GM23338 (cell line): ENCODE measurements around the gene WSCD2. TPM values are rescaled to one million over a fixed set of nuclear protein-coding genes. Genes with fewer than 3 reads are reported as not detected.

Experiments used
- ATAC-seq: fragments of 200-7000 bp; cut with Tn5 transposase; 3 replicates; pipeline ENCODE4 v1.9.1; 2020
- DNase-seq: peaks from one replicate; pipeline ENCODE4 v3.0.0-alpha.2; 2015; ENCODE audit warnings: low spot score
- H2AFZ ChIP-seq: fragments of 200-600 bp; sonication (generic); 2 replicates; pipeline ENCODE4 v1.8.0; 2016; ENCODE audit warnings: antibody characterized with exemption, mild to moderate bottlenecking, moderate library complexity
- H3F3A ChIP-seq: fragments of 200-600 bp; sonication (generic); replicated peaks from 2 replicates; pipeline ENCODE4 v1.8.0; 2017; ENCODE audit warnings: antibody characterized with exemption, mixed run types, low read depth
- H3K27ac ChIP-seq: fragments of 200-600 bp; sonication (generic); 2 replicates; pipeline ENCODE4 v1.6.1; 2016; ENCODE audit warnings: low read depth
- H3K27me3 ChIP-seq: fragments of 200-600 bp; sonication (generic); 2 replicates; pipeline ENCODE4 v1.8.0; 2016; ENCODE audit warnings: mild to moderate bottlenecking, mixed run types, moderate library complexity; ENCODE audit not compliant: insufficient read depth
- H3K36me3 ChIP-seq: fragments of 200-600 bp; sonication (generic); 2 replicates; pipeline ENCODE4 v1.8.0; 2016; ENCODE audit warnings: mild to moderate bottlenecking; ENCODE audit not compliant: insufficient read depth
- H3K4me1 ChIP-seq: fragments of 200-600 bp; sonication (generic); 2 replicates; pipeline ENCODE4 v1.8.0; 2016; ENCODE audit warnings: mild to moderate bottlenecking, moderate library complexity; ENCODE audit not compliant: insufficient read depth
- H3K4me2 ChIP-seq: fragments of 200-600 bp; sonication (generic); 2 replicates; pipeline ENCODE4 v1.7.1; 2017; ENCODE audit warnings: mixed run types
- H3K4me3 ChIP-seq: fragments of 200-600 bp; sonication (generic); 2 replicates; pipeline ENCODE4 v1.6.1; 2016; ENCODE audit warnings: mixed run types
- H3K79me2 ChIP-seq: fragments of 200-600 bp; sonication (generic); replicated peaks from 2 replicates; pipeline ENCODE4 v1.8.0; 2017; ENCODE audit warnings: mild to moderate bottlenecking; ENCODE audit not compliant: insufficient read depth
- H3K9me2 ChIP-seq: fragments of 200-600 bp; sonication (generic); 2 replicates; pipeline ENCODE4 v1.8.0; 2017; ENCODE audit not compliant: insufficient read depth
- H4K20me1 ChIP-seq: fragments of 200-600 bp; sonication (generic); replicated peaks from 2 replicates; pipeline ENCODE4 v1.8.0; 2017; ENCODE audit warnings: mild to moderate bottlenecking; ENCODE audit not compliant: insufficient read depth
- H3K27ac Mint-ChIP-seq: 2 replicates; pipeline ENCODE4 v1.8.0; 2020; ENCODE audit warnings: inconsistent platforms, mild to moderate bottlenecking, moderate library complexity, mixed read lengths
- H3K27me3 Mint-ChIP-seq: 3 replicates; pipeline ENCODE4 v1.8.0; 2022; ENCODE audit warnings: low read depth, mild to moderate bottlenecking, moderate library complexity, mixed read lengths, inconsistent platforms; ENCODE audit not compliant: insufficient read depth, poor library complexity
- H3K36me3 Mint-ChIP-seq: 3 replicates; pipeline ENCODE4 v1.8.0; 2021; ENCODE audit warnings: low read depth, mild to moderate bottlenecking, inconsistent platforms, moderate library complexity, mixed read lengths
- H3K4me1 Mint-ChIP-seq: 3 replicates; pipeline ENCODE4 v1.8.0; 2020; ENCODE audit warnings: mild to moderate bottlenecking, inconsistent platforms, mixed read lengths
- H3K4me3 Mint-ChIP-seq: 3 replicates; pipeline ENCODE4 v1.8.0; 2021; ENCODE audit warnings: moderate library complexity, mild to moderate bottlenecking, inconsistent platforms, mixed read lengths
- H3K9me3 Mint-ChIP-seq: 3 replicates; pipeline ENCODE4 v1.8.0; 2020; ENCODE audit warnings: moderate library complexity, mild to moderate bottlenecking, inconsistent platforms, mixed read lengths
- EZH2 ChIP-seq: fragments of 200-600 bp; sonication (generic); IDR thresholded peaks from one replicate; pipeline ENCODE4 v1.8.0; 2017; ENCODE audit warnings: antibody characterized with exemption, mild to moderate bottlenecking, low read depth; ENCODE audit not compliant: unreplicated experiment
- EZH2phosphoT487 ChIP-seq: fragments of 200-600 bp; sonication (generic); IDR thresholded peaks from one replicate; pipeline ENCODE4 v1.8.1; 2018; ENCODE audit warnings: antibody characterized with exemption; ENCODE audit not compliant: unreplicated experiment
- NANOG ChIP-seq: IDR thresholded peaks from 2 replicates; pipeline ENCODE4 v1.6.1; 2016; ENCODE audit warnings: antibody characterized with exemption, borderline replicate concordance
- POLR2AphosphoS5 ChIP-seq: IDR thresholded peaks from 2 replicates; pipeline ENCODE4 v1.6.1; 2016; ENCODE audit warnings: antibody characterized with exemption, low read depth
- STAT1 ChIP-seq: IDR thresholded peaks from one replicate; pipeline ENCODE4 v1.6.1; 2016; ENCODE audit warnings: antibody characterized with exemption; ENCODE audit not compliant: unreplicated experiment
- ZNF331 ChIP-seq: fragments of 250-450 bp; sonication (Bioruptor Pico); IDR thresholded peaks from 2 replicates; pipeline ENCODE4 v1.5.0; 2020; ENCODE audit warnings: low read depth, mild to moderate bottlenecking, moderate library complexity
- ZNF462 ChIP-seq: fragments of 250-450 bp; sonication (Bioruptor Pico); IDR thresholded peaks from 2 replicates; pipeline ENCODE4 v1.5.0; 2020; ENCODE audit warnings: mild to moderate bottlenecking, moderate library complexity
- polyA plus RNA-seq: library from polyadenylated mRNA; unstranded; fragments of >200 nt; fragmentation: Nextera tagmentation; extraction: Ambion mirVana; gene quantifications from 2 replicates; pipeline ENCODE4 v1.2.1, GENCODE V29; 2016
- total RNA-seq: library from RNA; depleted of rRNA; stranded (reverse); fragments of >200 nt; shearing (Covaris generic); gene quantifications from 2 replicates; pipeline ENCODE4 v1.2.3, GENCODE V29; 2014

WSCD2 gene
- total and polyA plus RNA-seq, 2 experiments from 2014 or later, result 0.66 to 3.1 TPM

GRCh38 chr12:108145011-108145410 is 15.9 kb downstream of the WSCD2 start (continued):
- TF ChIP-seq ZNF462 (CRISPR knock-in tag), result no peak
- no peak for TF ChIP-seq STAT1
- no peak for TF ChIP-seq EZH2
- no peak for TF ChIP-seq NANOG
- no peak for TF ChIP-seq EZH2phosphoT487
- no peak for TF ChIP-seq POLR2AphosphoS5

- H3K4me1 Mint-ChIP-seq, result peaks cover 27% of the 10 kb centered on the region
- ATAC-seq (peak; percentile 44), DNase-seq (no peak)
- Histone ChIP-seq H3K4me2 (0 out of 2 replicates have a peak overlapping the region, but pooled peaks have one; percentile 5), H3K27me3 (no peaks in the 10 kb centered on the region), H3K27ac (no peak overlapping the region), H3K4me3 (no peak overlapping the region), H3K36me3 (no peaks in the 10 kb centered on the region), H3K4me1 (peaks cover 22% of the 10 kb centered on the region), H3K9me2 (no peaks in the 10 kb centered on the region), H3K79me2 (no peaks in the 10 kb centered on the region), H2AFZ (no peak overlapping the region), H3F3A (no peaks in the 10 kb centered on the region), H4K20me1 (no peaks in the 10 kb centered on the region)
- no peaks in the 10 kb centered on the region for H3K9me3 Mint-ChIP-seq
- no peaks in the 10 kb centered on the region for H3K36me3 Mint-ChIP-seq
- no peak overlapping the region for H3K27ac Mint-ChIP-seq
- no peak overlapping the region for H3K4me3 Mint-ChIP-seq
- no peaks in the 10 kb centered on the region for H3K27me3 Mint-ChIP-seq
- TF ChIP-seq ZNF331 (CRISPR knock-in tag), result no peak
- no peak for TF ChIP-seq ZNF462 (CRISPR knock-in tag)
- no peak for TF ChIP-seq STAT1
Measured at GRCh38 chr12:108146035-108146893, 17.2 kb downstream of the WSCD2 start.
